Measurements from ENCODE around the gene CASZ1. TPM values are rescaled to one million over a fixed set of nuclear protein-coding genes. Genes with fewer than 3 reads are reported as not detected.

Gene CASZ1
- total and polyA plus RNA-seq, 2 experiments from 2014 or later = 6.2 to 6.7 TPM

DNA sequence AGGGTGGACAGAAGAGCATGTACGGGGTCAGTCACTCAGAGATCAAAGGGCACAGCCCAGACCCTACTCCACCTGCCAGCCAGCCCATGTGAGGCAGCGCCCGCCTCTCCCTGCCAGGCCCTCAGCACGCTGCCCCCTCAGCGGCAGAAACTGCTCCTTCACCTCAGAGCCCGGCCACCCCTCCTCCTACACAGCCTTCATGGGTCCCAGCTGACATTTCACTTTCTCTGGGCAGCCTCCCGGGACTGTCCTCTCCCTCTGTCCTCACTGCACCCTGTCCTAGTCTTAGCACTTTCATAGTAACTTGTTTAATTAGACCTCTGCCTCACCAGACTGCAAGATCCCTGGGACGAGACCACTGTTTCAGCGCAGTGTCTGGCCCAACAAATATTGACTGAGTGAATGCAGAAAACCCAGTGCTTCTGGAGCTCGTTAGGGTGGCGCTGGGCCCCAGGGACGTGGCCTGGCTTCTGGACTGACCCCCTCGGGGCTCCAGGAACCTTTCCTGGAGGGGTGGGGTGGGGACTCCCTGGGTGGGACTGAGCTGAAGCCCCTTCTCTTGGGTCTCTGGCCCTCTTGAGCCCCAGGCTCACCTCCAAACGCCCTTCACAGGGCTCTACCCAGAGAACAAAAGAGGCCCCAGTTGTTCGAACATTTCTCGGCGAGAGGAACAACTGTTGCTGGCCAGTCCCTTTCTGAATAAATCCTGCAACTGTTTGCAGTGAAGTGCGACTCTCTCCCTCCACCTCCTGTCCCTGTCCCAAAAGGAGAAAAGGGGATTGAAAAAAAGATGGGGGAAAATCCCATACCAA lies 114.9 kb downstream of the CASZ1 start:
- H3K4me1 ChIP-seq (ENCODE audit: insufficient read depth) = peaks cover 46% of the 10 kb centered on the region
- peaks cover 67% of the 10 kb centered on the region for H3K4me1 Mint-ChIP-seq
- no peaks in the 10 kb centered on the region for H3F3A ChIP-seq (replicated peaks; ENCODE audit: low read depth)
- H3K36me3 ChIP-seq (ENCODE audit: insufficient read depth) = no peaks in the 10 kb centered on the region
- H3K36me3 Mint-ChIP-seq (ENCODE audit: low read depth) = no peaks in the 10 kb centered on the region
- H3K27me3 Mint-ChIP-seq (ENCODE audit: insufficient read depth, low read depth, poor library complexity) = peaks cover 19% of the 10 kb centered on the region
- DNase-seq (ENCODE audit: low spot score) (no peak), ATAC-seq (no peak)
- no peaks in the 10 kb centered on the region for H4K20me1 ChIP-seq (replicated peaks; ENCODE audit: insufficient read depth)
- no peak for TF ChIP-seq ZNF462 (CRISPR knock-in tag; IDR thresholded peaks at IDR 0.05)
- TF ChIP-seq REST (IDR thresholded peaks at IDR 0.05; ENCODE audit: unreplicated experiment) = no peak
- TF ChIP-seq ETS1 (IDR thresholded peaks at IDR 0.05) = no peak
- no peak for TF ChIP-seq EZH2 (IDR thresholded peaks at IDR 0.05; ENCODE audit: low read depth, unreplicated experiment)
- no peak for TF ChIP-seq STAT1 (IDR thresholded peaks at IDR 0.05; ENCODE audit: unreplicated experiment)
- no peak for TF ChIP-seq CREB1 (CRISPR knock-in tag; IDR thresholded peaks at IDR 0.05; ENCODE audit: low read depth)
- no peak for TF ChIP-seq ZNF114 (CRISPR knock-in tag; IDR thresholded peaks at IDR 0.05)
- TF ChIP-seq, protein P1, sequence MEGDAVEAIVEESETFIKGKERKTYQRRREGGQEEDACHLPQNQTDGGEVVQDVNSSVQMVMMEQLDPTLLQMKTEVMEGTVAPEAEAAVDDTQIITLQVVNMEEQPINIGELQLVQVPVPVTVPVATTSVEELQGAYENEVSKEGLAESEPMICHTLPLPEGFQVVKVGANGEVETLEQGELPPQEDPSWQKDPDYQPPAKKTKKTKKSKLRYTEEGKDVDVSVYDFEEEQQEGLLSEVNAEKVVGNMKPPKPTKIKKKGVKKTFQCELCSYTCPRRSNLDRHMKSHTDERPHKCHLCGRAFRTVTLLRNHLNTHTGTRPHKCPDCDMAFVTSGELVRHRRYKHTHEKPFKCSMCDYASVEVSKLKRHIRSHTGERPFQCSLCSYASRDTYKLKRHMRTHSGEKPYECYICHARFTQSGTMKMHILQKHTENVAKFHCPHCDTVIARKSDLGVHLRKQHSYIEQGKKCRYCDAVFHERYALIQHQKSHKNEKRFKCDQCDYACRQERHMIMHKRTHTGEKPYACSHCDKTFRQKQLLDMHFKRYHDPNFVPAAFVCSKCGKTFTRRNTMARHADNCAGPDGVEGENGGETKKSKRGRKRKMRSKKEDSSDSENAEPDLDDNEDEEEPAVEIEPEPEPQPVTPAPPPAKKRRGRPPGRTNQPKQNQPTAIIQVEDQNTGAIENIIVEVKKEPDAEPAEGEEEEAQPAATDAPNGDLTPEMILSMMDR (conservative IDR thresholded peaks at IDR 0.05; ENCODE audit: low read depth in 2 of 2) = no peak
- TF ChIP-seq EZH2phosphoT487 (IDR thresholded peaks at IDR 0.05; ENCODE audit: unreplicated experiment) = no peak
- no peak for TF ChIP-seq ZNF331 (CRISPR knock-in tag; IDR thresholded peaks at IDR 0.05; ENCODE audit: low read depth)
- no peak for TF ChIP-seq NANOG (IDR thresholded peaks at IDR 0.05; ENCODE audit: borderline replicate concordance)
- no peak for TF ChIP-seq POLR2AphosphoS5 (IDR thresholded peaks at IDR 0.05; ENCODE audit: low read depth)
- no peak overlapping the region for H3K27ac ChIP-seq (ENCODE audit: low read depth)
- H3K4me2 ChIP-seq = no peak overlapping the region
- no peak overlapping the region for H3K27ac Mint-ChIP-seq
- no peaks in the 10 kb centered on the region; the same call in 1 of the 3 replicates for H3K9me3 Mint-ChIP-seq
- H3K4me3 Mint-ChIP-seq = no peak overlapping the region
- no peaks in the 10 kb centered on the region for H3K27me3 ChIP-seq (ENCODE audit: insufficient read depth)
- H3K79me2 ChIP-seq (replicated peaks; ENCODE audit: insufficient read depth) = no peaks in the 10 kb centered on the region
- H2AFZ ChIP-seq = no peak overlapping the region
- H3K4me3 ChIP-seq = no peak overlapping the region
- no peaks in the 10 kb centered on the region for H3K9me2 ChIP-seq (ENCODE audit: insufficient read depth)
